Skin of body (tissue), 2 donors: ENCODE measurements around the gene IRS1. TPM values are rescaled to one million over a fixed set of nuclear protein-coding genes. Genes with fewer than 3 reads are reported as not detected.

Experiments used
- DNase-seq: peaks from one replicate; lab custom pipeline; 2025; lab: John Stamatoyannopoulos, UW
- total RNA-seq: library from RNA; depleted of rRNA; stranded (reverse); fragments of >200 nt; gene quantifications from one replicate; pipeline ENCODE4 v1.2.3, GENCODE V29; 2014

Gene IRS1
- total RNA-seq, 1 donor from 2014 or later, result 14.5 TPM

DNA sequence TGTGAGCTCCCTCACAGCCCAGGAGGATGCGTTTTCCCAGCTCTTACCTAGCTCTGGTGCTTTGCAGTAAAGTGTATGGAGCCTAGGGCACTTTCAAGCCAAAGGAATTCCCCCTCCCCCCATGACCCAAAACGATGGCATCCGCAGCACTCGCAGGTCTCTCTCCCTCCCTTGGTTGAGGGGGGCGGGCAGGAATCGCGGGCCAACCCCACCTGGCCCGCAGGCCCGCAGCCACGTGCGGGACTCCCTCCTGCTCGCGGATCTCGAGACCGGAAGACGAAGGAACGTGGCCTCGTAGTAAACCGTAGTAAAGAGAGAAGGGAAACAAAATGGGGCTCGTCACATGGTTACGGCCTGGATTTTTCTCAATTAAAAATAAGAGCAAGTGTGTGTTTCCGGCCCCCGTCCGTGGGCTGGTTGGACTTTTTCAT is 8.5 kb downstream of the IRS1 start:
- peak; percentile 67 for DNase-seq

DNA sequence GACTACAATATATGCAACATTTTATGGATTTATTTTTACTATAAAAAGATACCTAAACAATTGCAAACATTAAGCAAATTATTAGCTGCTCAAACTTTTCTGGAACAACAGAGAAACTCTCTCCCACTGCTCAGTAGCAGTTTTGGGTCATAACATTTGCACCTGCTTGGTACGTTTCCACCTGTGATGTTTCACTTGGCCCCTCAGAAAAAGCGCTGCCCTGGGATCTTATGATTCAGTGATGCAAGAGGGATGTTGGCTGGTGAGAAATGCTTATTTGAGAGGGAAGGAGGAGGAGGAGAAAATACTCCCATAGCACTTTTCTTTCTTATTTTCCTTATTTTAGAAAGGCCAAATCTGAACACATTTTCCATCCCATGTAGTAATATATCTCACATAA is 9.2 kb downstream of the IRS1 start:
- DNase-seq, result no peak

DNA sequence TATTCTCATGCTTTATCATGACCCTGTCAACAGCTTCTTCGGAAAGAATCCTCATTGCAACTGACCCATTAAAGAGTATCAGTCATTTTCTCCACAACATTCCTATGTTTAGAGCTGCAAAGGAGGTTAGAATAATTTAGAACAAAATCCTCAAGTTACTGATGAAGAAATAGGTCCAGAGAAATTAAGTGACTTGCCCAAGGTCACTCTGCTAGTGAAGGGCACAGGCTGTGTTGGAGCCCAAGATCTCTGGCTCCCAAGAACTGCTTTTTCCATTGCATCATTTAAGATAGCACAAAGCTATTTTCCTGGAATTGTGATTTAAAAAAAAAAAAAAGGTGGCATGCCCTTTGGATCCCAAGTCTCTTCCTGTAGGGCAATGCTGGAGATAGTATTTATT is 9.6 kb downstream of the IRS1 start:
- no peak for DNase-seq

DNA sequence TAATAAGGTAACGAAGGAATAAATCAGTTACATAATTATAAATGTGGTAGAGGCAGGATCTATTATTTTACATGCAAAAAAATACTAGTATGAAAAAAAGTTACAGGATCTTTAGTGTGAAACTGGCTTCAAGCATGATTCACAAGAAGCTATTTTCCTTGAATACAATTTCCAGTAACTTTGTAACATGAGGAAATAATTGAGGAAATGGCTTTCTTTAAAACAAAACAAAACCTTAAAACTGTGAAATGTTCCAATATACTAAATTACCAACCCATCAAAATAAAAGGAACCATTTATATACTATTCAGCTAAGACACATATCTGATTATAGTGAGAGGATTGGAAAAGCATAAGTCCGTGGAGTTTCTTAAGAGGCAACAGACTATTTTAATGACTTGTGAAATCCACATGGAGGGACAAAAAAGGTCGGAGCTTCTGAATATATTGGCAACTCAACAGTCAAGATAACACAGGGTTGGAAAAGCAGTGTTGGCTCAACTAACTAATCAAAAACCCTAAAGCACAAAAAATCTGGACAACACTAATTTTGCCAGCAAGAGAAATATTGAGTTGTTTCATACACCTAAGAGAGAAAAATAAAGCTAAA is 10.6 kb downstream of the IRS1 start:
- DNase-seq, result no peak

DNA sequence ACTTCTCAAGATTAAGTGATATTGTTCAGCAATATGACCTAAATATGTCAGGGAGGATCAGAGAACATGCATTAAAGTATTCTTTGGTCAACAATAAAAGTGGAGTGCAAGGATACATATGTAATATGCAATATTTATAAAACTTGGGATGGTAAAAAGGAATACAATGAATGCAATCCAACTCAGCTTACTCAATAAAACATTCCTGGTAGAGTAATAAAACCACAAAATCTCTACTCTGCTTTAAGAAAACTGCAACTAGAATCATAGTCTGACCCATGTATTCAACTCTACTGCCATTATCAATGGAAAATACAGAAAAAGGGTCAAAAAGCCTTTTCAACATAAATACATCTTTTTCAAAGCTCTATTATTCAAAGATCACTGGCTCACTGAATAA is 11.6 kb downstream of the IRS1 start:
- no peak for DNase-seq

DNA sequence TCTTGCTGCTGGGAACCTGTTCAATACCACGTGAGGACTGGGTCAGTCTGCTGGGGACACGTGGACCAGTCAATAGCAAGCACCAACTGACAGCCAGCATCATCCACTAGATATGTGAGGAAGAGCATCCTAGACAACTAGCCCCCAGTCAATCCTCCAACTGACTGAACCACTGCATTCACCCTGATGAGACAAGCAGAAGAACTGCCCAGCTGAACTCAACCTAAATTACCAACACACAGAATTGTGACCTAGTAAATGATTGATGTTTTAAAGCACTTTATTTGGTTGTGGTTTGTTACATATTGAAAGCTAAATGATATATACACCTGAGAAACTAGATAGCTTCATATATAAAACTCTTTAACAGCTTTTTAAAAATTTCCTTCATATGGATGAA is 15.7 kb downstream of the IRS1 start:
- no peak for DNase-seq

DNA sequence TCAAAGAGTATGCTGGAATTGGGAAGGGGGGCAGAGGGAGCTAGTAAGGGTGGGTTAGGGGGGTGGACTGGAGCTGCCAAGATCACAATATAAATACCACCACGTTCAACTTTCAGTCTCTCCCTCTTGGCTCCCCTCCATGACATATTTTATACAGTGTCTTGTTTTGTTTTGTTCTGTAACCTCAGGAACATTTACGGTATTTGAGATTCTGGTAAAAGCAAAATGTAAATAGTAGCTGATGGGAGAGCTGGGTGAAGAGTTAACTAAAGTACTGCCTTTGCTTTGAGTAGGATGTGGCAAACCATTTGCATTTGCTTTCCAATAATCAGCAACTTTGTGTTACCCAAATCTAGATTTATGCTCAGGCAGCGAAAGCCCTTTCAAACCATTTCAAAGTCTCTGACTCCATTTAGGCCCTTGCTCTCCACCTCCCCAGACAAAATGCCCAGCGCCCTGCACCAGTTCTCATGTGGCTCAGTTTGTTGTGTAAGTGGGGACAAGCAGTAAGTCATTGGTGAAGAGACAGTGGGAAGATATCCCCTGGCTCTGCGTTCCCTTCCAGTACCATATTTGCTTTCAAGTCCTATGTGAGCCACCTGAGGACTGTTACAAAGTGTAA is 17.4 kb downstream of the IRS1 start:
- DNase-seq, result peak; percentile 32

DNA sequence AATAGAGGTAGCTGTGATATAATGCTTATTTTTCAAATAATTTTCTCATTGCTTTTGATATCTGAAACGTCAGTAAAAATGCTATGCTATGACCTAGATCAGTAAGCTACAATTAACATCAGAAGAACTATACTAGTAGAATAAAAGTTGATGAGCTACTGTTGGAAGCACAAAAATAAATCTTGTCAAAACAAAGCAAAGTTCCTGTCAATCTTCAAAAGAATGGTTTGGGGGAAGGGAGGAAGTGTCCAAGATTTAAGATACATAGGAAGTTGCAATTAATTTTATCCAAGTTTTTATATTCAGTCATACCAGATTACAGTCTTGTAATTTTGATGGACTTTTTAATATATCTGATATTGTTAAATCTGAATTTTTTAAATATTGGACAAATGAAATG is 19.2 kb downstream of the IRS1 start:
- no peak for DNase-seq

DNA sequence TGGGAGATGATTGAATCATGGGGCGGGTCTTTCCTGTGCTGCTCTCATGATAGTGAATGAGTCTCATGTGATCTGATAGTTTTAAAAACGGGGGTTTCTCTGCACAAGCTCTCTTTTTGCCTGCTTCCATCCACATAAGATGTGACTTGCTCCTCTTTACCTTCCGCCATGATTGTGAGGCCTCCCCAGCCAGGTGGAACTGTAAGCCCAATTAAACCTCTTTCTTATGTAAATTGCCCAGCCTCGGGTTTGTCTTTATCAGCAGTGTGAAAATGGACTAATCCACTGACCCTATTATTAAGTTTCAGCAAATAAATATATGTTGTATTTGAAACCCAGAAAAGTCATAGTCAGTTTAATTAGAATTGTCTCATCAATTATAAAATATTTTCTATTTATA is 22.0 kb downstream of the IRS1 start:
- DNase-seq, result no peak

DNA sequence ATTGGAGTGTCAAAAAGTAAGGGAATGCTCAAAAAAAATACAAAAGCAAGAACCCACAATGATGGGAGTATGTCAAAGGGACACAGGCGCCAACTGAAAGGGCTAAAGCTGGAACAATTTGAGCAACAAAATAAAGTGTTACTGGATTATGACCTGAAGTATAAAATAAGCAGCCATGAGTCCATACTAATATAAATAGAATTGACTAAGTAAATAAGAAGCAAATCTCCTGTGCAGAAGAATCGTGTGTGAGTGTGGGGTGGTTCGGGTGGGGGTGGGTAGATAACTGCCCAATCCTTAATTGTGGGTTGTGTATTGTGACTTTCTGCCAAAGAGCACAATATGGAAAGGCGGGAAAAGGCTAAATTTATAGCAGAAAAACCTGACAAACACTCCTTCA is 23.5 kb downstream of the IRS1 start:
- no peak for DNase-seq

DNA sequence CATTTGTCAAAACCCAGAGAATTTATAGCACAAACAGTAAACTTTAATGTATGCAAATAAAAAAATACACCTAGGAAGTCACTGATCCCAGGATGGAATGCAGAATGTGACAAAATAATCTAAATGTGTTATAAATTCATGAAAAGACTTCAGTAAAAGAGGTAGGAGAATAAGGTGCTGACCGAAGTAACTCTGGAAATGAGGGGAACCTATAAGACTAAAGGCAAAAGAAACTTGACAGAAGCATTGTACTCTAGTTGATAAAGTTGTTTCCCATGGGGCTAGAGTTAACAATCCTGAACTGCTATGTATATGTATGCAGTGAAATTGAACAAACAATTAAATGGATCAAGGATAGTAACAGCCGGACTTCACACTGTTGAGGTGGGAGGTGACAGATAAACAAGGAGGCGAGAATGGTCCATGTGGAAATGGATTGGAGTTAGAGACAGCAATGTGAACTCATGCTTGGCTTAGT is 24.5 kb downstream of the IRS1 start:
- no peak for DNase-seq

DNA sequence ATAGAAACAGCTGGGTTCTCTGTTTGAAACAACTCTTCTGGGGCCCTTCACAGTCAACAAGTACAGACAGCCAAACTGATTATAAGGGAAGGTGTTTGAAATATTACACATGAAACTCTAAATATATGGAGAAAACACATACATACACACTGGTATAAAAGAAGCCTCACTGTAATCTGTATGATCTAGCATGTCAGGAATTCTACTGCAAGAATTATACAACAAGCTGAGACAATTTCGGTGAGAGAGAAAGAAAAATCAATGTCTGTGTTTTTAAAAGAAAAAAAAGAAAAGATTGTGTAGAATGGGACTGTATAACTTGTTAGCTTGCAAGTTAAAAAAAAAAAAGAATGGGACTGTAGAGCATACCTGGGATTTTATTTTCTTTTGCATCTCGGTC is 26.3 kb downstream of the IRS1 start:
- peak; percentile 33 for DNase-seq

DNA sequence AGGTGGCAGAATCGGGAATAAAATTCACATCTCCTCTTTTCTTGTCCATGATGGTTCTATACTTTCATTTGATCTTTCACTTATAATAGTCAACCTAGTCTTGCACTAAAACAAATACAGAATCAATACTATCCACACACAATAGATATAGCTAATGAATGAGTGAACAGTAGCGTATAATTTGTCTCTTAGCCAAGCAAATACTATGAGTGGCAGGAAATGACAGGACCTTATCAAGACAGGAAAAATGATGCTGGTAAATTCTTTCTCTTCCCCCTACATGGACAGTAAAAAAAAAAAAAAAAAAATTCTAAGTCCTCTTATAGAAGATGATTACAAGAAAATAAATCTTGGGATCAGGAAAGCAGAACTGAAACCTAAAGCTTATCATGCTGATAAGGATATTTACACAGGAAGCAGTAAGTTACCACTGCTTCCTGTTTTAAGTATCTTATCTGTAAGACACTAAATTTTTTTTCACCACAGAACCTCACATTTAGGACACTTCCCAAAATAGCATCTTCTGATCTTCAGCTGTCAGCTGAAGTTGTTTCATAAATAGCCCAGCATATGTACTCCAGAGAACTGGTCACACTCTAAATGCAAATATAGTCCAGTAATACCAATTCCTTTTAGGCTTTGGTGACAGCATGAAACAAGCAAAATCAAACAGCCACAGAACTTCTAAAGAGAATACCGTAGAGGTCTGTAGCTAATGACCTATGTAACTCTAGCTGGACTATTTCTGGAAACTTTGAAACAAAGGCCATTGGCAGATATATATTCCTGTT is 27.0 kb downstream of the IRS1 start:
- peak; percentile 15 for DNase-seq

DNA sequence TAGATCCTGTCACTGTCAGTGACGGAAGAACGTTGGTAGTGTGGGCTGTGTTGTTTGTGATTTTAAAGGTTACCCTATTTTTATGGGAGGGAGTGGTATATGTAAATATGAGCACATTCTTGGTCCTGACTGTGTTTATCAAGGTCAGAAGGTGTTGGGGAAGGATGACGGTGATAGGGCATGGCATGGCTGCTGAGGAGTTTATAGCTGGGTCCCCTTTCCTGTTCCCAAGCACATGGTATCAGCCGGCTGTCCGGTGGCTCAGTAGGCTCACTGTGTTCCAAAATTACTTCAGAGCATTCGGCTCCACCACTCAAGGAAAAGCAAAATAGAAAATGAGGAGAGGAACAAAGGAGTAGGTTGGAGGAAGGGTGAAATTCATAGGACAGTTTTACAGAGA is 28.6 kb downstream of the IRS1 start:
- no peak for DNase-seq

DNA sequence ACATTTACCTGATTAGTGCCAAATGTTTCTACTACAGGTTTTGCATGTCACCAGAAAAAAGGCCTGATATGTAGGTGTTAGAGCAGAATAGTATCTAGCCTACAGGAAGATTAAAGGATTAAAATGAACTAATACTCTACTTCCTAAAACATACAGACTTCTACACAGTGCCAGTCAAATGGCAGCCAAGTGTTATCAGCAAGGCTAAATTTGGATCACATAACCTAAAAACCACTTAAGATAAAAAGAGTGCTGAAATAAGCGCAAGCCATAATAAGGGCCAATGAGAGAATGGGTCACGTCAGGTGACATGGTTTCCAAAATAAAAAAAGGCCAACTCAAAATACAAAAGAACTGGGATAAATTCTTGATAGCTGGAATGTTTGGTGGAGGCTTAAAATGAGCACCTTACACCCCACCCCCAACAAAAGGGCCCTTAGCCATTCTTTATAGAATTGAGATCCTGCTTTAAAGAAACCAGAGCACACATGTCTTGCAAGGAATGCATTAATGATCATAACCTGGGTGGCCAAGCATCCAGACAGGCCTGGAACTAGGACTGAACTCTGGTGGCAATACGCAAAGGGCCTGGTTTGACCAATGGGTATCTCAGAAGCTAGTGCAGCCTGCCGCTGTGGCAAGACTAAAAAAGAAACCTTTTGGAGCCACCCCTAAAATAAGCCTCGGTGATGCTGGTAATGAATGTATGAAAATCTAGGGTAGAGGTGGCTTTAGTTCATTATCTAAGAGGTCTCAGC is 32.4 kb downstream of the IRS1 start:
- no peak for DNase-seq

DNA sequence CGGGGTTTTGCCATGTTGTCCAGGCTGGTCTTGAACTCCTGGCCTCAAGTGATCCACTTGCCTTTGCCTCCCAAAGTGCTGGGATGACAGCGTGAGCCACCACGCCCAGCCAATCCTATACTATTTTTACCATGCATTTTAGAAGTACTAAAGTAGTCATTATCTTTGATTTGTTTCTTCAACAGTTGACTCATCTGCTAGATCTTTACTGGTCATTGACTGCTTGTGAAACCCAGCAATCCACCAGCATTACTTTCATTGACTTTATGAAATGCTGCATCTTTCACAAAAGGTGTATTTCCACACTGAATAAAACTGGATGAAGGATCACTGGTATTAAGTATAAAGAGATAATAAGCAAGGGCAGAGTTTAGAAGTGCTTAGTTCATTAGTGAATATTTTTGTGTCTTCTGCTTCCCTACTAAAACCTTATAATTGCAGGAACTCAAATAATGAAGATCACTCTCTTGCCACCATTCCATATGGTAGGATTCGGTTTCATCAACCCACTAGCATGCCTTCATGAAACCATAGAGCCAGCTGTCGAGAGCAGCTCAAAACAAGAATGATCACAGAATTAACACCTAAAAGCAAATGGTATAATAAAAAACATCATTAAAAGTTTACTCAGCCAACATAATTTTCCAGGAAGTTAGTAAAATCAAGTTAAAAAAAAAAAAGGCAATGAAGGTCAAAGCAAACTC is 33.1 kb downstream of the IRS1 start:
- no peak for DNase-seq

DNA sequence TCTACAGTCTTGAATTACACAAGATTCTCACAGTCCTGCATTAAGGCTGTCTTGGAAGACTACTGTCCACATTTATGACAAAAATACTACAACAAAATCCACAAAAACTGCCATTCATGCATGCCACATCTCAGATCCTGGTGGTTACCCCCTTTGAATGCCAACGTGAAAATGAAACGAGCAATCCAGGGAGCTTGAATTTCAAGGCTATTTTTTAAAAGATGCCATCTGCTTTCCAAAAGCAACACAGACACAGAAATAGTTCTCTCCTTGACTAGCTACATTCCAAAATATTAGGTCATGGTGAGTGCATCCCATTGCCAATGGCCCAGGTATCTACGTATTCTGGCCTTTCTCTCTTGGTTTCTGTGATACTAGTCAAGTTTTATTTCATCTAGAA is 36.3 kb downstream of the IRS1 start:
- DNase-seq, result no peak

DNA sequence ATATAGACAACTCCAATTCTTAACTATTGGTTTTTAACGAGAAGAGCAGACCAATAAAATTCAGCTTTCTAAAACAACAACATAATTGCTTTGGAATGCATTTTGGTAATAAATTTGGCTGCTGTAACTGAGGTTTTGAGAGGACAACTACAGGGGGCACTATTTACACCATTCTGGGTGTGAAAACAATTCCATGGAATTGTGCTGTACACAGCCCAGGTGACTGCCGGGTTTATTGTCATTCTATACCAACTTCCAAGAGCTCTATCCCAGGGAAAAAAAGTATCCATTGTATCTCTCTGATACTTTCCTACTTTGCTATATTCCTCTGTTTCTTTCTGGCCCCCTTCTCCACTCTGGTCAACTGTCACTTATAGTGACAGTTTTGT is 38.4 kb downstream of the IRS1 start:
- no peak for DNase-seq

DNA sequence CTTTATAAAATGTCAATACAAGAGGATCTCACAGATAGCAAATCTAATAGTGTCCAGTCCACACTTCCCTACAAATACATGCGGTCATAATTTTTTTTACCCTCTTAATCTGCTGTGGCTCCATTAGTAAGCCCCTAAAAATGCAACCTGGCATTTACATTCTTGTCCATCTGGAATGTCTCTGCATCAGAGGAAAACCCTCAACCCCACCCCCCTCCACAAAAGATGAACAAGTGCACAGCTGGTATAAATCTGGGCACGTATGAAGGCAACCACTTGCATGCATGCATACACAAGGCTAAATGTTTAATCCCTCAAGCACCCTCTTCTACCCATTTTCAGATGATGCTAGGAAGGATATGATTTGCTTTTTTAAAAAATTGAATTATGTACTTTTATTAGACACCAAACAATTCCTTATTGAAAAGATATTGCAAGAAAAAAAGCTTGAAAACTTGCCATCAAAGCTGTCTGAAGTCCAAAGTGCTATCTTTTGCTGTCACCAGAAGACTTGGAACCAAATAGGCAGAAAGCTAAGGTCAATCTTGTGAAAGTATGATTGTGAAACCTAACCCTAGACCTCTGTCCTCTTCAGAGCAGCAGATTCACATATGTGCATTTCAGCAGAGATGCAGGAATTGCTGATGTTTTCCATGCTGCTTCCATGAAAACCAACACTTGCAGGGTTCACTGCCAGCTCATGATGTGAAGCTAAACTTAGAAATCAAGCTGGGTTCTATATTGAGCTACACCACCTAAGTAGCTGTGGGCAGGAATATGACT is 39.0 kb downstream of the IRS1 start:
- DNase-seq, result peak; percentile 39

DNA sequence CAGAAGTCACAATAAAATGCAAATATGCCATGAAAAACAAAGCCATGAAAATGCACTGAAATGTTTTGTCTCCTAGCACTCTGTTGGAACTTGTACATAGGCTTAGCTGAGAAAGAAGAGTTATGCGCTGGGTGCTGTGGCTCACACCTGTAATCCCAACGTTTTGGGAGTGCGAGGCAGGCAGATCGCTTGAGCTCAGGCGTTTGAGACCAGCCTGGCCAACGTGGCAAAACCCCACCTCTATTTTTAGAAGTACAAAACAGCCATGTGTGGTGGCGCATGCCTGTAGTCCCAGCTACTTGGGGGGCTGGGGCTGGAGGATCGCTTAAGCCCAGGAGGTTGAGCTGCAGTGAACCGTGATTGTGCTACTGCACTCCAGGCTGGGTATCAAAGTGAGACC is 39.9 kb downstream of the IRS1 start:
- DNase-seq, result no peak
